Fibroblast of skin of abdomen (primary cell): Measurements from ENCODE around the gene PCDH11Y. TPM values are rescaled to one million over a fixed set of nuclear protein-coding genes. Genes with fewer than 3 reads are reported as not detected.
"Not testable (repeated sequence)": the region's sequence is repeated elsewhere in the genome, so short reads cannot be mapped to it uniquely, and the experiment has no call there.

Experiments used
- DNase-seq: peaks from one replicate; pipeline ENCODE4 v3.0.0-alpha.2; 2013
- polyA plus RNA-seq, 2 experiments: library from polyadenylated mRNA; unstranded; fragments of 120-200 nt; gene quantifications; one replicate each; pipeline ENCODE4 v1.2.1, GENCODE V29; 2013; ENCODE audit not compliant: insufficient read length in 2 of 2

Gene PCDH11Y, protein sequence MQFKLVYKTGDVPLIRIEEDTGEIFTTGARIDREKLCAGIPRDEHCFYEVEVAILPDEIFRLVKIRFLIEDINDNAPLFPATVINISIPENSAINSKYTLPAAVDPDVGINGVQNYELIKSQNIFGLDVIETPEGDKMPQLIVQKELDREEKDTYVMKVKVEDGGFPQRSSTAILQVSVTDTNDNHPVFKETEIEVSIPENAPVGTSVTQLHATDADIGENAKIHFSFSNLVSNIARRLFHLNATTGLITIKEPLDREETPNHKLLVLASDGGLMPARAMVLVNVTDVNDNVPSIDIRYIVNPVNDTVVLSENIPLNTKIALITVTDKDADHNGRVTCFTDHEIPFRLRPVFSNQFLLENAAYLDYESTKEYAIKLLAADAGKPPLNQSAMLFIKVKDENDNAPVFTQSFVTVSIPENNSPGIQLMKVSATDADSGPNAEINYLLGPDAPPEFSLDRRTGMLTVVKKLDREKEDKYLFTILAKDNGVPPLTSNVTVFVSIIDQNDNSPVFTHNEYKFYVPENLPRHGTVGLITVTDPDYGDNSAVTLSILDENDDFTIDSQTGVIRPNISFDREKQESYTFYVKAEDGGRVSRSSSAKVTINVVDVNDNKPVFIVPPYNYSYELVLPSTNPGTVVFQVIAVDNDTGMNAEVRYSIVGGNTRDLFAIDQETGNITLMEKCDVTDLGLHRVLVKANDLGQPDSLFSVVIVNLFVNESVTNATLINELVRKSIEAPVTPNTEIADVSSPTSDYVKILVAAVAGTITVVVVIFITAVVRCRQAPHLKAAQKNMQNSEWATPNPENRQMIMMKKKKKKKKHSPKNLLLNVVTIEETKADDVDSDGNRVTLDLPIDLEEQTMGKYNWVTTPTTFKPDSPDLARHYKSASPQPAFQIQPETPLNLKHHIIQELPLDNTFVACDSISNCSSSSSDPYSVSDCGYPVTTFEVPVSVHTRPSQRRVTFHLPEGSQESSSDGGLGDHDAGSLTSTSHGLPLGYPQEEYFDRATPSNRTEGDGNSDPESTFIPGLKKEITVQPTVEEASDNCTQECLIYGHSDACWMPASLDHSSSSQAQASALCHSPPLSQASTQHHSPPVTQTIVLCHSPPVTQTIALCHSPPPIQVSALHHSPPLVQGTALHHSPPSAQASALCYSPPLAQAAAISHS (N-terminal part only)
- polyA plus RNA-seq (2013, experiment 1 of 2; ENCODE audit: insufficient read length), result not detected
- polyA plus RNA-seq (2013, experiment 2 of 2; ENCODE audit: insufficient read length), result not detected

DNA sequence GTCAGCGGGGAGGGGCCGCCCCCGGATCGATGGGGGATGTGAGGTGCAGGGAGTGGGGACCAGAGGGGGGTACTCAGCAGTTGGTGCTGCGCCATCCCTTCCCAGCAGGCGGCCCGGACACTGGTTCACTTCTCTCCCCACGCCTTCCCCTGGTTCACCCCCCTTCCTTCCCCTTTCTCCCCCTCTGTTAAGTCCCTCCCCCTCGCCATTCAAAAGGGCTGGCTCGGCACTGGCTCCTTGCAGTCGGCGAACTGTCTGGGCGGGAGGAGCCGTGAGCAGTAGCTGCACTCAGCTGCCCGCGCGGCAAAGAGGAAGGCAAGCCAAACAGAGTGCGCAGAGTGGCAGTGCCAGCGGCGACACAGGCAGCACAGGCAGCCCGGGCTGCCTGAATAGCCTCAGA is at the start of gene PCDH11Y:
Gene PCDH11Y (plus strand): TSS at position 240 of the 400 bp plus-strand sequence. CDS start 56,804 bp downstream, outside the sequence.
- not testable (repeated sequence) for DNase-seq

DNA sequence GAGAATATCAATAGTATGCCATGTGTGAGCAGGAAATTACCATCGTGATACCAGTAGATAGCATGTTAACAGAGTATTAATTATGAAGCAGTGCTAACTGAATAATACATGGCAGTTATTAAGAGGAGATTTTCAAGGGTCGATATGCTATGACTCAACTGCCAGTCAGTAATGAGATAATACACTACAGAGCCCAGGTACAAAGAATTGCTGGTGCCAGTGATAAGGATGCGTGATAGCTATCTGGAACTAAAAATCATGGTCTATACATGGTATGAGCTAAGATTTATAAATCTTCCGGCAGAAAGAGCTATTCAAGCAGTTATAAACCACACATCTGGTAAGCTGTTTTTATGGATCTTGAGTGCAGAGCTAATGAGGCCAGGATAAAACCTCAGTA is 32.2 kb upstream of the PCDH11Y start:
- not testable (repeated sequence) for DNase-seq

DNA sequence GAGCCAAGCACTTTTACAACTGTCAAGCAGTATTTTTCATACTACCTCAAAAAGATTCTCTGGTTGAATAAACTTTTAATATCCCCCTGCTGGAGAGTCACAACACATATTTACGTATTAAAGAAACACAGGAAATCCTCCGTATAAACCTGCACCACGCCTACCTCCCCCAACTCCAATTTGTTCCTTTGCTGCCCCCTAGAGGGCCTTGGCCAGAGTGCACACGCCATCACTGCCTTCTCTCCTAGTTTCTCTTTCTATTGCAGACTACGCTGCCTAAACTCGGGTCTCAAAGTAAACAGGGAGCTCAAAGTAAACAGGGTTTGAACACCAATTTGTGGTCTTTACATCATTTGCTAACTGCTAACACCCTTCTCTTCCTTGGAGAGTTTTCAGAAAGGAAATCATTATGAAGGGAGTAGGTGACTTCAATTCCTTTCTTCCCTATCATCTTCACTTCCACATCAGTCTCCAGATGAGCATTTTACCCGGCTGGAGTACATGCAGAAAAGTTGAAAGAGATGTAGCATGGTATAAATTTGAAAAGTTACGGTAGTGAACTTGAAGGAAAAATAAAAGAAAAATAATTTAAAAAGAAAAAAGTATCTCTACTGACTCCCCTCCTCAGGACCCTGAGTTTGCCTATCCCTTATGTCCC is 8.2 kb upstream of the PCDH11Y start:
- DNase-seq, result not testable (repeated sequence)

DNA sequence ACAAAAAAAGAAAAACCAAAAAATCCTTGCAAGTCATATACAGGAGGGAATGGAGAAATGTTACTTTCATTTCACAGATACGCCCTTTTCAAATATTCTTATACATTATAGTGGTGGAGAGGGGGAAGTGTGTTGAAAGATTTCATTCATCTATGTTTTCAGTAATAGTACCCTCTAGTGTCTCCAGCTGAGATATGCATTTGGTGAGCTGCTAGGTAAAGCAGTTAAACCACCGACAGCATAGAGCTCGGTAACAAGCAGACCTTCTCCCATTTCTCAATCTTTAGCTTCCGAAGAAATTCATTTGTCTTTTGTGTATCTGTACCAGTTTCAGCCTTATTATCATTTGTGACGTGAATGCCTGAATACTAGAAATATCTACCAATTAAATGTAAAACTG is 5.2 kb upstream of the PCDH11Y start:
- not testable (repeated sequence) for DNase-seq

DNA sequence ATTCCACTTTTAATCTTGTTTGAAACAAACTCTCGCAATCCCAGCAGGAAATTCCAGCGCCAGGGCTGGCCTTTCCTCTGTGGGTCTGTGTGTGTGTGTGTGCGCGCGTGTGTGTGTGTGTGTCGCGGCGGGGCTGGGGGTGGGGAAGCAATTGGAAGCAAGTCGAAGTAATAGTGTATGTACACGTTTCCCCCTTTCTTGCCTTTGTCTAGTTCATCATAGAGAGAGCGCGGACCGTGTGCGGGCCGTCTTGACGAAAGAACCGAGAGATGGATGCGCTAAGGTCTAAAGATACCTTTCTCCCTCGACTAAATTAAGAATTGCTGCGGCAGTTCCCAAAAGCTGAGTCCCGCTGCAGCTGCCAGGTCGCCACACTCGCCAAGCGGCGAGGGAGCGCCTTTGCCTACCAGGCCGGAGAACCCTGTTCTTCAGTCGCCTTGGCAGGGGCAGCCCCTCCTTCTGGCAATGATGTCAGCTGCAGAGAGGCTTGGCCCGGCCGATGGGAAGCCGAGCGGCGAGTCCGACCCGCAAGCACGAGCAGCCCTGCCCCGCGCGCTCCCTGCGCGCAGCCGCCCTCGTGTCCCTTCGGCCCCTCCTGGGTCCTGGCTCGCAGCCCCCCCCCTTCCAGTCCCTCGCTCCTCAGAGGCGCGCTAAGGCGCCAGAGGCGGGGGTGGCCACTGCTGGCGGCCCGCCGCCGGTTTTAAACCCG is 2.5 kb downstream of the PCDH11Y start:
- DNase-seq, result not testable (repeated sequence)

DNA sequence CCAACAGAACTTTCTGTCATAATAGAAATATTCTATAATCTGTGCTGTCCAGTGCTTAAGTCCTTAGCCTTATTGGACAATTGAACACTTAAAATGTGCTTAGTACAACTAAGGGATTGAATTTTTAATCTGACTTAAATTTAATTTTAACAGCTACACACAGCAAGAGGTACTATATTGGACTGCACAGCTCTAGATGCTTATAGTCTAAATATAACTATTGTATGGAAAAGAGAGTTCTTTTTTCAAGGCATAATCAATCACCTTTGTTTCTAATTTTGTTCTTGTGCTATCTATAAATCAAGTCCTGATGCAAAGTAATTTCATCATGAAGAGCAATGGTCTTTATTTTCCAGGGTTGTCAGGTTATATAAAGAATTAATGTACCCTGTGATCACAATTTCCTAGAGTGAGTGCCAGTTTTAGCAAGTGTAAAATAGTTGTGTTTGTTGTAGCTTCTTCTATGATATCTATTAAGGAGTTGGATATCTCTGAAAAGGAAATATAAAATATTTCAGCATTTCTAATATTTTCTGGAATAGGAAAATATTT is 39.0 kb downstream of the PCDH11Y start:
- not testable (repeated sequence) for DNase-seq

DNA sequence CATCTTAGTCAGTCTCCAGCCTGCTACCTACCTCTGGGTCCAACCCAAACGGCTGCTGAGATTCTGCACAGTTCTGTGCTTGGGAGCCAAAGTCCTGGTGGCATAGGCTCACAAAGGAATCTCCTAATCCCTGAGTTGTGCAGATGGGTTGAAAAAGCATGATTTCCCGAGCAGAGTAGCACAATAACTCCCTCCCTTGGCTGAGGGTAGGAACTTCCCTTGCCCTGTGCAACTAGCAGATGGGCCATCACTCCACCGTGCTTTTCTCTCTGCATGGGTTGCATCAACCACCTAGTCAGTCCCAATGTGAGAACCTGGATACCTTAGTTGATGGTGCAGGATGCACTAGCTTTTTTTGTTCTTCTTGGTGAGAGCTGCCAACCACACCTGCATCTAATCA is 82.9 kb downstream of the PCDH11Y start:
- DNase-seq, result not testable (repeated sequence)

DNA sequence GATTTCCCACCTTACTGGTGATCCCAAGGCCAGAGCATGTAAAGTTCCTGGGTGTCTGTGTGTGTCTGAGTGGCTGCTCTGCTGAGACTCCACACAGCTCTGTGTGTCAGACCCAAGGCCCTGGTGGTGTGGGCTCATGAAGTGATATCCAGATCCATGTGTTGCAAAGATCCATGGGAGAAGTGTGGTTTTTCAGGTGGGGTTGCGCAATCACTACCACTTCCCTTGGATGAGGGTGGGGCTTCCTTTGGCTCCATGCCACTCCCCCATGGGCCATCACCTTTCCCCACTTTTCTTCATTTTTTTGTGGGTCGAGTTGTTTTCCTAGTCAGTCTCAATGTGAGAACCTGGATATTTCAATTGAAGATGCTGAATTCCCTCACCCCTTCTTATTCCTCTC is 182.9 kb downstream of the PCDH11Y start:
- not testable (repeated sequence) for DNase-seq

DNA sequence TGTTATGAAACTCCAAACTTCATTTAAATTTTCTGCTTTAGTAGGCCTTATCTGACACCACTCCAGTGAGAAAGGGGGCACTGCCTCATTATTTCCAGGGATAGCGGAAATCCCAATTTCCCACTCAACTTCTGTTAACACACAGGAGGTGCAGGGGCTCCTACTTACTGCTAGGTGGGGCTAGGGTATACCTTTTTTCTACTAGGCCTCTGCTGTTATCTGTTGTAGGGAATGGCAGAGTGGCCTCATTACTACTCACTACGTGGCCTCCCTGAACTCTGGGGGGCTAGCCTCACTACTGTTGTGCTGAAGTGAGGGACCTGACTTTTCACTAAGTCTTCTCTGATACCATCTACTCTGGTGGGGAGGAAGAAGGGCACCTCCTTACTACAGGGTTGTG is 215.0 kb downstream of the PCDH11Y start:
- not testable (repeated sequence) for DNase-seq

DNA sequence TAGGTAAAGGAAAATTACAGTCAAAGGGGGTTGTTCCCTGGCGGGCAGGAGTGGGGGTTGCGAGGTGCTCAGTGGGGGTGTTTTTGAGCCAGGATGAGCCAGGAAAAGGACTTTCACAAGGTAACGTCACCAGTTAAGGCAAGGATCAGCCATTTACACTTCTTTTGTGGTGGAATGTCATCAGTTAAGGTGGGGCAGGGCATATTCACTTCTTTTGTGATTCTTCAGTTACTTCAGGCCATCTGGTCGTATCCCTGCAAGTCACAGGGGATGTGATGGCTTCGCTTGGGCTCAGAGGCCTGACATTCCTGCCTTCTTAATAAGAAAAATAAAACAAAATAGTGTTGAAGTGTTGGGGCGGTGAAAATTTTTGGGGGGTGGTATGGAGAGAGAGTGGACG is 324.8 kb downstream of the PCDH11Y start:
- not testable (repeated sequence) for DNase-seq

DNA sequence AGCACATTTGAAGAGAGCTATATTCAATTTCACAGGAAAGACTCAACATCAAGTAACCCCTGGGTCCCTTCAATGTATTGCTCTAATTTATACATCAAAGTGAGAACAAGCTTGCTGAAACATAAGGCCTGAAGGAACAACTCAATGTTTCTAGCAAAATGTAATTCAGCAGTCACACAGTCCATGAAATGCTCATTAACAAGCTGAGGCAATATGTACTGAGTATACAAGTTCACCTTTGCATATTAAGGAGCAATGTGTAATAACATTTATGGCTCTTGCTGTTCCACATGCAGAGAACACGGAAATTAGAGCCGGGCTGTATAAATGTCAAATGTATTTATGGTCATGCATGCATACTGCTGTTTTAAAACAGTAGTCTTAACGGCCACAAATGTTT is 342.1 kb downstream of the PCDH11Y start:
- DNase-seq, result not testable (repeated sequence)

DNA sequence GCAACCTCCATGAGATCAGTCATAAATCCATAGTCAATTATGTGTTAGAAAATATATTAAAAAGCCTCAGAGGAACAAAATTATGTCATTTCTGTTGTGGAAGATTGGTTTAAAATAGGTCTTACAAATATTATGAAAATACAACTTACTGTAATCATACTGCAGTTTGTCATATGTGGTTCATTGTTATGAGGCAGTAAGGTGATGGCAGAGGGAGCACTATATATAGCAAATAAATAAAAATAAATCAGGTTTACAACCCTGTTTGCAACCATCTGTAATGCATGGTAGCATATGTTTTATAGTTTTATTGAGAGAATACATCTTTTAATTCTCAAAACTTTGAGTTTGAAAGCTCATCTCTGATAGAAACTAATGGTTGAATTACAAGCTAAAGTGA is 543.6 kb downstream of the PCDH11Y start:
- DNase-seq, result not testable (repeated sequence)

DNA sequence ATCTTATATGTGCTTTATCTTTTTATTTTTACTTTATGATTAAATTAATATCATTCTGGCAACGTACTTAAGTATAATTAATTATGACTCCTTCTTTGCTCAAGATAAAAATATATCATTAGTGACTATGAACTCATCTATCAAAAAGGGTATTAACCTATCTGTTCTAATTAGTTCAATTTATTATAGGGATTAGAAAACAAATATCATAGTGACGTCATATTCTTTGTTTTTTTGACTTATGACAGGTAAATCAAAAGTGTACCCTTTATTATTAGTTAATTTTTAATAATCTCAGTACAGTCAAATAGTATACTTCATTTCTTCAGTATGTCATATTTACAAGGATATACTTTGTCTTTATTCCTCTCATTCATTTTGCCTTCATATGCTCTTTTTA is 638.5 kb downstream of the PCDH11Y start:
- DNase-seq, result not testable (repeated sequence)

DNA sequence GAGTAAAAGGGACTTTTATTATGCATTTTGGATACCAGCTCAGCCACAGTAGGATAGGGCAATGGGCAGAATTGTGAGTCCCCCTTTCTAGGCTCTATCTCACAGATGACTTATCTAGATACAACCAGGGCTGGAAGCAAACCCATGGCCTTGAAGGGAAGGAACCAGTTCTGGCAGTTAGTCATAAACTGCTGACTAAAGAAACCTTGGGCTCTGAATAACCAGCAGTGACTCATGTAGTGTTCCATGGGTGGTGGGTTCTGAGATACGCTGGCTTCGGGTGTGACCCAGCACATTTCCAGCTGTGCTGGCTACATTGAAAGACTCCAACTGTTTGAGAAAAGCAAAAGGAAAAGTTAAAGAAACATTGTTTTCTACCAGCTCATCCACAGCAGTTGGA is 679.2 kb downstream of the PCDH11Y start:
- not testable (repeated sequence) for DNase-seq

DNA sequence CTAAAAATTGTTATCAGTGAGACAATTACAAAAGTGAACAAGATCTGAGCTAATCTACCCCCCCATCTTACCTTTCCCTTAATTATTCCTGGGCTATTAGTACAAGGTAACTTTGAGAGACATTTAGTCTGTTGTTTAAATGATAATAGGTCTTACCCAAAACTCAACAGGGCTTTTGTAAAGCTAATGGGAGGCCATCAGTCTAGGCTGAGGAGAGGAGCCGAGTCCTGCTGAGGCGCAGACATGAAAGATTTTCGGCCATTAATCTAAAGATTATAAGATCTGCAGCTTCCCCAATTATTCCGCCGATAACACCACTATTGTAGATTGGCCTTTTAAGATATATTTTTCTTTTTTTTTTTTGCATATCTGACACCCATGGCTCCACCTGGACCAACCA is 708.6 kb downstream of the PCDH11Y start:
- DNase-seq, result not testable (repeated sequence)

DNA sequence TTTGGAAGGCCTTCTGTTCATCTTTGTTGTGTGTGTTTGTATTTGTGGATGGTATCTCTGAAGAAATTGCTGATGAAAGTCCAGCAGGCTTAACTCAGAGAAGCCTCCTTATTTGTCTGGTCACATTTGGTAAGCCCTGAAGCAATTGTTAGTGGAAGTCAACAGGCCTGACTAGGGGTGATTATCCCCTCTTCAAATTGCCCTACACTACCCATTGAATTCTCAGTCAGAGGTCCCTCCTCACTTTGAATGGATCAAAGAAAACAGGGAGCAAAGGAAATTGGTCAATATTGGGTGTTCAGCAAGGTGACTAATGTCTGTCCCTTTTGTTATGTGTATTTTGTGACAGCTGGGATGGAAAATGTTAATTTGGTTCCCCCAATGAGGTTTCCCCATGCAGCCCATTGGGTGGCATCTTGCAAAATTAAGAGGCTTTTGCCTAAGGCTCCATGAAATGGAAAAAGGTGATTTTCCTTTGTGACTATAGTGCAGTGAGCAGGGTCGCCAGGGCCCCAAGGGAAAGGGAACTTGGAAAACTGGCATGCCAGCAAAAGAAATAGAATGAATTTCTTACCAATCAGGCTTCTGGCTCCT is 709.8 kb downstream of the PCDH11Y start:
- DNase-seq, result not testable (repeated sequence)

DNA sequence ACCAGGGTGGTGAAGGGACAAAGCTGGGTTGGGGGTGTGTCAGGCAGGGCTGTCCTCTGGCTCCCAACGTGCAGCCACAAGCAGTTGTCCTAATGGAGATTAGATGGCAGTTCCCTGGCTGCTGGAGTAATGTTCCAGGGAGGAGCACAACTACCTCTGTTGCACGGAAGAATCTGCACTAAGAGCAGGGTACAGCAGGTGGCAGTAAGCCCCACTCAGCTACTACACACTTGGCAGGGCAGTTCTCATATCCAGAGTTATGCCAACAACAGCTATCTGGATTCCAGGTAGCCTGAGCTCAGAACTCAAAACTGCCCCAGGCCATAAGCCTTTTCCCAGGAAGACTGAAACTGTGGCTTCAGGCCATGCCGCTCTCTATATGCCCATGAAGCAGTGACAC is 761.3 kb downstream of the PCDH11Y start:
- DNase-seq, result not testable (repeated sequence)

DNA sequence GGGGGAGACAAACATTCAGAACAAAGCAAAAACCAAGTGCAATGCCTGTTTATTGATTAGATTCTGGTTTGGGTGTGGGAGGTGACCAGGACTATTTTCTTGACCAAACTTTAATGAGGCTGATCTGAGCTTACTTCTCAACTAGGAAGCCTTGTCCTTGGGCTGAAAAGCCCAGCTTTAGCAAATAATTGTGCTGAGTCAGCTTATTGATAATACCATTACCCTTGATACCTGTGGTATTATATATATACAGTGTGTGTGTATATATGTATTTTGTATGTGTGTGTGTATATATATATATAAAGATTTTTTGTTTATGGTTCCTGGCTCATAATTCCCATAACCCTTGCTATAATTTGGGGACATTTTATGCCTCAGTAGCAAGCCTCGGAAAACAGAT is 776.4 kb downstream of the PCDH11Y start:
- DNase-seq, result not testable (repeated sequence)
